Germinal center (tissue), 1 donor: ENCODE data around the gene PPARG.
"Not testable (repeated sequence)": the region's sequence is repeated elsewhere in the genome, so short reads cannot be mapped to it uniquely, and the experiment has no call there.

ENCODE experiments used
- DNase-seq: peaks from one replicate; pipeline ENCODE4 v3.0.0; 2012; ENCODE audit warnings: mixed read lengths, low spot score

PPARG gene

GRCh38 chr3:12279591-12280326 is 9.1 kb upstream of the PPARG start:
- no peak for DNase-seq

- DNase-seq: no peak
Observed at GRCh38 chr3:12280357-12280806, 8.5 kb upstream of the PPARG start.

GRCh38 chr3:12284591-12284990 is 4.3 kb upstream of the PPARG start:
- DNase-seq: no peak

- no peak for DNase-seq
Observed at GRCh38 chr3:12285003-12285555, 3.8 kb upstream of the PPARG start.

GRCh38 chr3:12285779-12286178 is 3.1 kb upstream of the PPARG start:
- DNase-seq: not testable (repeated sequence)

GRCh38 chr3:12286504-12286903 is 2.4 kb upstream of the PPARG start:
- DNase-seq: no peak

- peak; percentile 4 for DNase-seq
Observed at GRCh38 chr3:12286927-12287726, 1.7 kb upstream of the PPARG start.

- DNase-seq: peak; percentile 16
Observed at GRCh38 chr3:12287727-12288181, 1.1 kb upstream of the PPARG start.

- DNase-seq: no peak
Observed at GRCh38 chr3:12289524-12289923, 654 bp downstream of the PPARG start.

- no peak for DNase-seq
Observed at GRCh38 chr3:12292770-12293169, 3.9 kb downstream of the PPARG start.

GRCh38 chr3:12294885-12295580 is 6.2 kb downstream of the PPARG start:
- no peak for DNase-seq

GRCh38 chr3:12296511-12296910 is 7.6 kb downstream of the PPARG start:
- no peak for DNase-seq

GRCh38 chr3:12299026-12299425 is 10.2 kb downstream of the PPARG start:
- no peak for DNase-seq

GRCh38 chr3:12300137-12300536 is 11.3 kb downstream of the PPARG start:
- no peak for DNase-seq

GRCh38 chr3:12301031-12301430 is 12.2 kb downstream of the PPARG start:
- no peak for DNase-seq

GRCh38 chr3:12301513-12301912 is 12.6 kb downstream of the PPARG start:
- no peak for DNase-seq

- no peak for DNase-seq
Observed at GRCh38 chr3:12302564-12302963, 13.7 kb downstream of the PPARG start.

- no peak for DNase-seq
Observed at GRCh38 chr3:12303534-12303933, 14.7 kb downstream of the PPARG start.

GRCh38 chr3:12303993-12304392 is 15.1 kb downstream of the PPARG start:
- DNase-seq: peak; percentile 5

GRCh38 chr3:12307136-12307535 is 18.3 kb downstream of the PPARG start:
- no peak for DNase-seq

GRCh38 chr3:12308517-12308916 is 19.6 kb downstream of the PPARG start:
- DNase-seq: no peak

GRCh38 chr3:12309716-12310115 is 20.8 kb downstream of the PPARG start:
- DNase-seq: no peak
